Epithelial cell of esophagus (primary cell): Measurements from ENCODE around the gene CEBPG.

Experiments
- DNase-seq: peaks from one replicate; pipeline ENCODE4 v3.0.0; 2010; ENCODE audit warnings: low read depth
- H3K4me3 ChIP-seq: 2 replicates; pipeline ENCODE4 v1.5.1; 2011; ENCODE audit warnings: mild to moderate bottlenecking, low read length, control low read depth
- CTCF ChIP-seq: IDR thresholded peaks from 2 replicates; pipeline ENCODE4 v1.5.1; 2011; ENCODE audit warnings: low read depth, mild to moderate bottlenecking, low read length, control low read depth, inconsistent platforms; ENCODE audit not compliant: insufficient read depth; ENCODE audit errors: missing control alignments

CEBPG gene

GRCh38 chr19:33394006-33394722 lies 20.7 kb downstream of the CEBPG start:
- DNase-seq: peak; percentile 68
- no peak overlapping the region for H3K4me3 ChIP-seq
- TF ChIP-seq CTCF: no peak

DNA sequence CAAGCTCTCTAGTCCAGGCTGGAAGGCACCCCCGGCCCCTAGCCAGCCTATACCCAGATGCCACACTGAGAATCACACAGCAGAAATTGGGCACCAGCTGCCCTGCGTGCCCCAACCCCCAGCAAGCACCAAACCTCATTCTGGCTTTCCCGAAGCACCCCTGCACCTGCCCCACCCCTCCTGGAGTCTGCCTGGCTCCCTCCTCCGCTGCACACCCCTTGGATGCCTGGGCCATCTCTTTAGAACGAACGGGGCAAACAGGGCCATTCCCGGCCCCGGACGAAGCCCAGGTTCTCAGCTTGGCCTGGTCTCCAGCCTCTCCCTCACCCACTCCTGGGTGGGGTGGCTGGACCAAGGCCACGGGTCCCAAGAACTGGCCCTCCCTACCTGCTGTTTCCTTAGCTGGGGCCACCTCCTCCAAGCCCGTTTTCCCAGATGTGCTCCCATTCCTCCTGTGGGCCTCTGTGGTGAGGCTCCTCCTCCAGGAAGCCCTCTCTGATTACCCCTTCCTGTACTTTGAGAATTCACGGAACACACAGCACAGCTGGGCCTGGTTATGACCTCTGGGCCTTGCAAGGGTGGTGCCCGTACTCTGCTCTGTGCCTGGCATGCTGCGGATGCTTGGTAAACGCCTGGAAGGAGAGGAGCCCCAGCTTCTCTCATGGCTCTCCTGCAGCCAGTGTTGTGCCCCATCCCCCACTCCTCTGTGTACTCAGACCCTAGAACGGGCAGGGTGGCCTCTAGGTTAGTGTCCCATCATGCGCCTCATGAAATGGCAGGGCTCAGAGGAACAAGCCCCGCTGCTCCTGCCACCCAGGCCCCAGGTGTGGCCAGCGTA lies 21.4 kb downstream of the CEBPG start:
- no peak for DNase-seq
- no peak overlapping the region for H3K4me3 ChIP-seq
- TF ChIP-seq CTCF: no peak

DNA sequence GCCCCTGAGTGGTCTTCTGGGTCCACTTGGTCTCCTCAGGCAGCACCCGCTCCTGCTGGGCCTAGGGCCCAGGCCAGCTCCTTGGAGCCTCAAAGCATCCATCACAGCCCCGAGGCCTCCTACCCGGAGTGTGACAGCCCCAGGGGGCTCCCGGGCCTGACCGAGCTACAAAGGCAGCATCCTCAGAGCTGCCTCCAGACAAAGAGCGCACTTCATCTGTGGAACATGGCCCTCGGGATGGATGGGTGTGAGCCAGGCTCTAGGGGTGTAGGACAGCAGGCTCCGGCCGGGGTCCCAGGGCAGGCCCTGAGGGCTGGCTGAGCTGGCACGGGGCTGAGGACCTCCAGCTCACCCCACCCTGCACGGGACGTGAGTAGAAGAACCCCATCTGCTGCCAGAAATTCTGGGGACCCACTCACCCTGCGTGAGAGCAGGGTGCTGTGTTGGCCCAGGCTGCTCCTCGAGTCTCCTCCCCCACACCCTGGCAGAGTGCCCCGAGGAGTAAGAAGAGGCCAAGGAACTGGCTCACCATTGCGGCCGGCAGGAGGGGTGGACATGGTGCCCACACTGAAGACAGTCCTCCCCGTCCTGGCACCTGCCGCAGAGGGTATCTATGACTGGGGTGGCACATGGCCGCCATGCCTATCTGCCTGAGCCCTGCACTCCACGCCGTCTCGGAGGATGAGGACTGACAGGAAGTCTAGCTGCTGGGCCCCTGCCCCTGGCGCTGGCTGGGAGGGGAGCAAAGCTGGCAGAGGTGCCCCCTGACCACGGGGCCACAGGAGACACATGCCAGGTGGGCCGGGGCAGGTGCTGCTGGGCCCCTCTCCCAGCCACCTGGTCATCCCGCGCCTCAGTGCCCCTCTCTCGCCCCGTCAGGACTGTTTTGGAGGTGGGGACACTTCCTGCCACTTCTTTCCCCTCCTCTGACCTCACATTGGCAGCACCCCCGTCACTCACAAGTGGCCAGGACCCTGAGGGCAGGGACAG lies 22.3 kb downstream of the CEBPG start:
- no peak overlapping the region for H3K4me3 ChIP-seq
- DNase-seq: no peak
- no peak for TF ChIP-seq CTCF

- no peak for DNase-seq
- H3K4me3 ChIP-seq: no peak overlapping the region
- TF ChIP-seq CTCF: no peak
Measured at GRCh38 chr19:33396701-33397535, 23.4 kb downstream of the CEBPG start.

DNA sequence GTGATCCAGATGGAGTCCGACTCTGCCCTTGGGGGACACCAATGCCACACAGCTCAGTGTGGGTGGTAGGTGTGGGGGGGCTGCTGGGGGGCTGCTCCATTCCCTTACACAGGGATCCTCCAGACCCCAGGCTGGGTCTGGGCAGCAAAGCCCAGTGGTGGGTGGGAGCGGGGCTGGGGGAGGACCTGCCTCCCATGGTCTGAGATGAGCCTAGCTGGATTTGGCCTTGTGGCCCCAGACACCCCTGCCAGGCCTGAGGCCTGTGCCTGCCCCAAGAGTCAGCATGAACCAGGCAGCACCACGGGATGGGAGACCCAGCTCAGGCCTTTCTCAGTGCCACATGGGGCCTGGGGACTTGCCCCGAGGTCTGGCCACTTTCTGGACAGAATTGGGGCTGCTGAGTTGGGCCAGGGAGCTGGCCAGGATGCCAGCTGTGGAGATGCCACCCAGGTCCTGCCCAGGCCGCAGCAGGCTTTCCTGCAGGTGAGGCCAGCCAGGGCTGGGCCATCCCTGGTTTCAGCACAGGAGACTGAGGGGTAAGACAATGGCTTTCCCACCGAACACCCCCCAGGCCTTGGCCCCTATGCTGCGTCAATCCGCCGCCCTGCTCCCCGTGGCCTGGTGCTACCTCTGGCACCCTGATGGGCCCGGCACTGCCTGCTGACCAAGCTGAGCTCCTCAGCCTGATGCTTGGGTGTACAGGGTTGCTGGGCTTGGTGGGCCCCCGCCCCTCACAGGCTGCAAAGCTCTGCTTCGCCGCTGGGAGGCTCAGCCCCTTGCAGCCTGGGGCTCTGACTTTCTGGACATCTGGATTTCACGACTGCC lies 24.2 kb downstream of the CEBPG start:
- DNase-seq: no peak
- TF ChIP-seq CTCF: no peak
- no peak overlapping the region for H3K4me3 ChIP-seq
